ENCODE results near the gene CIPC. TPM values are rescaled to one million over a fixed set of nuclear protein-coding genes. Genes with fewer than 3 reads are reported as not detected.

CIPC gene
- total and polyA plus RNA-seq, 2 donors (not counting 1 experiment from before 2014, with no cell fraction given) = 13.3 to 47.0 TPM

DNA sequence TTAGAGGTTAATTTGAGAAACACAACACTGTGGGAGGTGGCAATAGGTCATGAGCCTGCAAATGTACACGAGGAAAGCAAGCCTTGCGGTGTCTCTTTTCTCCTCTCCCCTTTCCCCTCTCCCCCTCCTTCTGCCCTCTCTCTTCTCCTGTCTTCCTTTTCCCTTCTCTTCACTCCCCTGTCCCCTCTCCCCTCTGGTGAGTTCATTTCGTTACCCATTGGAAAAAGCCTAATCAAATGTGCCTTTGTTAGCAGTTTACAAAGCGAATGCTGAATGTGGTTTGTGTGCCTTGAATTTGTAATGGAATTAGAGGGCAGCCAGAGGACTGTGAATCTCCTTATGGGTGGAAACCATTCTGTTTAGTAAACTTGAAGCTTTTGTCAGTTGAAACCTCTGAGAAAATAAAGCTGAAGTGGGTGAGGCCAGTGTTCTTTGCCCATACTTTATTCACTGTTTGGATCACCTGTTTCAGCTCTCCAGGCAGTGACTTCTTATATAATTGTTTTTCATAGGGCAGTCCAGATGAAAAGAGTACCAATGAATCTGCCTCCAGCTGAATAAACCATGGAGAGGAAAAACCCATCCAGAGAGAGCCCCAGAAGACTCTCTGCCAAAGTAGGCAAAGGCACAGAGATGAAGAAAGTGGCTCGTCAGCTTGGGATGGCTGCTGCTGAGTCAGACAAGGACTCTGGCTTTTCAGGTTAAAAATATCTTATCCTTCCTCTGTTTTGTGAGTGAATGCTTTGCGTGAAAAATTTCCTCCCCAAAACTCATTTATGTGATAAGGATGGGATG, 7.3 kb downstream of the CIPC start:
- Mint-ChIP-seq H3K9me3 (ENCODE audit: insufficient read depth) (no peaks in the 10 kb centered on the region), H3K4me3 (no peak overlapping the region), H3K27me3 (no peaks in the 10 kb centered on the region), H3K4me1 (peaks cover 52% of the 10 kb centered on the region), H3K27ac (peak overlapping the region; percentile 5)
- CTCF ChIA-PET = interaction anchor here (30.2 kb wide), 1 partner anchor 20 kb away, joined by 757 read pairs; no protein-coding TSS in a partner anchor
- H3K27ac ChIP-seq (ENCODE audit: low read length in 2 of 2) = no peak overlapping the region
- no peak overlapping the region for H3K4me3 ChIP-seq (ENCODE audit: control extremely low read depth in 1 of 5, extremely low read depth in 1 of 5, insufficient read depth in 1 of 5, low read depth in 2 of 5, low read length in 4 of 5)
- POLR2A ChIA-PET = interaction anchor here (0.8 kb wide), 1 partner anchor 20 kb away, joined by 3 read pairs; no protein-coding TSS in a partner anchor
- no peaks in the 10 kb centered on the region for H3K27me3 ChIP-seq (replicated peaks in 1 of 4; ENCODE audit: control extremely low read depth in 1 of 4, control insufficient read depth in 3 of 4, insufficient read depth in 4 of 4, low read length in 3 of 4)
- no peaks in the 10 kb centered on the region for H4K20me1 ChIP-seq (ENCODE audit: control insufficient read depth, insufficient read depth, low read length, poor library complexity, severe bottlenecking)
- TF ChIP-seq EZH2 (IDR thresholded peaks at IDR 0.05; ENCODE audit: borderline replicate concordance, insufficient read depth, low read depth, low read length, poor library complexity, severe bottlenecking) = no peak
- TF ChIP-seq, protein P1, sequence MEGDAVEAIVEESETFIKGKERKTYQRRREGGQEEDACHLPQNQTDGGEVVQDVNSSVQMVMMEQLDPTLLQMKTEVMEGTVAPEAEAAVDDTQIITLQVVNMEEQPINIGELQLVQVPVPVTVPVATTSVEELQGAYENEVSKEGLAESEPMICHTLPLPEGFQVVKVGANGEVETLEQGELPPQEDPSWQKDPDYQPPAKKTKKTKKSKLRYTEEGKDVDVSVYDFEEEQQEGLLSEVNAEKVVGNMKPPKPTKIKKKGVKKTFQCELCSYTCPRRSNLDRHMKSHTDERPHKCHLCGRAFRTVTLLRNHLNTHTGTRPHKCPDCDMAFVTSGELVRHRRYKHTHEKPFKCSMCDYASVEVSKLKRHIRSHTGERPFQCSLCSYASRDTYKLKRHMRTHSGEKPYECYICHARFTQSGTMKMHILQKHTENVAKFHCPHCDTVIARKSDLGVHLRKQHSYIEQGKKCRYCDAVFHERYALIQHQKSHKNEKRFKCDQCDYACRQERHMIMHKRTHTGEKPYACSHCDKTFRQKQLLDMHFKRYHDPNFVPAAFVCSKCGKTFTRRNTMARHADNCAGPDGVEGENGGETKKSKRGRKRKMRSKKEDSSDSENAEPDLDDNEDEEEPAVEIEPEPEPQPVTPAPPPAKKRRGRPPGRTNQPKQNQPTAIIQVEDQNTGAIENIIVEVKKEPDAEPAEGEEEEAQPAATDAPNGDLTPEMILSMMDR (IDR thresholded peaks at IDR 0.05) = no peak
- no peaks in the 10 kb centered on the region for H3K9me3 ChIP-seq (ENCODE audit: control extremely low read depth in 1 of 3, control insufficient read depth in 2 of 3, insufficient read depth in 1 of 3, low read length in 2 of 3)
- ATAC-seq (ENCODE audit: low read depth) (no peak), DNase-seq (no peak)
- peaks cover 65% of the 10 kb centered on the region for H3K79me2 ChIP-seq (ENCODE audit: control insufficient read depth, insufficient read depth, low read length)
- intact Hi-C loops (cut with micrococcal nuclease) = no loop called here
- WGBS (ENCODE audit: insufficient coverage) = 90% methylated on average over 2 of the region's 6 CpGs
- H3K36me3 ChIP-seq (replicated peaks in 1 of 2; ENCODE audit: control extremely low read depth in 1 of 2, control insufficient read depth in 1 of 2, extremely low read depth in 1 of 2, insufficient read depth in 2 of 2, low read length in 1 of 2) = peaks cover 0 to 33% of the 10 kb centered on the region in 2 experiments
- H3K4me1 ChIP-seq (ENCODE audit: control insufficient read depth in 2 of 2, insufficient read depth in 2 of 2, low read length in 2 of 2) = peaks cover 23 to 25% of the 10 kb centered on the region in 2 donors
- no peak overlapping the region for H3K4me2 ChIP-seq (replicated peaks; ENCODE audit: low read depth, low read length, poor library complexity, severe bottlenecking)
- no peak overlapping the region for H3K9ac ChIP-seq (ENCODE audit: low read length)
- no peak overlapping the region for H2AFZ ChIP-seq (ENCODE audit: insufficient read depth, low read depth, low read length, poor library complexity, severe bottlenecking)

DNA sequence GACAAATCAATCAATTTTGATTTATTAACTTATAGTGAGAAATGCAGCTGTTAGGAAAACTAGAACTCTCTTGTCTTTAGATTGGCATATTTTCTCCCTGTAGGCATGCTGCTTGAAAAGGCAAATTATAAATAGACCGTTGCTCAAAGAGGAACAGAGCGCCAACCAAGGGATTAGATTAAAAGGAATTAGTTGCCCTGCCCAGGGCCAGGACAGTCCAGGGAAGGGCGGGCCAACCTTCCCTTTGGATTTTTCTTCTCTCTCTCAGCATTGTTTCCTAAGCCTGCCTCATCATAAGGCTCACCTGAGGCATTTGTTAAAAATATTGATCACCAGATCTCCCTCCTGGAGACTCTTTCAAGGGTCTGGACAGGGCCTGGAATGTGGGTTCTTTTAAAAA, 8.6 kb downstream of the CIPC start:
- peaks cover 0 to 44% of the 10 kb centered on the region in 2 experiments for H3K36me3 ChIP-seq (replicated peaks in 1 of 2; ENCODE audit: control extremely low read depth in 1 of 2, control insufficient read depth in 1 of 2, extremely low read depth in 1 of 2, insufficient read depth in 2 of 2, low read length in 1 of 2)
- no peak overlapping the region for H3K4me2 ChIP-seq (replicated peaks; ENCODE audit: low read depth, low read length, poor library complexity, severe bottlenecking)
- ATAC-seq (ENCODE audit: low read depth) (no peak), DNase-seq (no peak)
- H3K4me3 Mint-ChIP-seq = no peak overlapping the region
- H3K27ac Mint-ChIP-seq = no peak overlapping the region
- peaks cover 57% of the 10 kb centered on the region for H3K79me2 ChIP-seq (ENCODE audit: control insufficient read depth, insufficient read depth, low read length)
- CTCF ChIA-PET = interaction anchor here (1.2 to 30.2 kb wide), 2 partner anchors 19 to 45 kb away, joined by 3 to 757 read pairs; no protein-coding TSS in a partner anchor
- H3K9ac ChIP-seq (ENCODE audit: low read length) = no peak overlapping the region
- H3K27ac ChIP-seq (ENCODE audit: low read length in 2 of 2) = no peak overlapping the region
- POLR2A ChIA-PET = no interaction called here
- H3K27me3 Mint-ChIP-seq = no peaks in the 10 kb centered on the region
- H3K4me3 ChIP-seq (ENCODE audit: control extremely low read depth in 1 of 5, extremely low read depth in 1 of 5, insufficient read depth in 1 of 5, low read depth in 2 of 5, low read length in 4 of 5) = no peak overlapping the region
- peaks cover 10 to 11% of the 10 kb centered on the region in 2 donors for H3K4me1 ChIP-seq (ENCODE audit: control insufficient read depth in 2 of 2, insufficient read depth in 2 of 2, low read length in 2 of 2)
- TF ChIP-seq, protein P1 (IDR thresholded peaks at IDR 0.05) = no peak
- TF ChIP-seq EZH2 (IDR thresholded peaks at IDR 0.05; ENCODE audit: borderline replicate concordance, insufficient read depth, low read depth, low read length, poor library complexity, severe bottlenecking) = no peak
- no peaks in the 10 kb centered on the region for H3K9me3 ChIP-seq (ENCODE audit: control extremely low read depth in 1 of 3, control insufficient read depth in 2 of 3, insufficient read depth in 1 of 3, low read length in 2 of 3)
- no peaks in the 10 kb centered on the region for H3K27me3 ChIP-seq (replicated peaks in 1 of 4; ENCODE audit: control extremely low read depth in 1 of 4, control insufficient read depth in 3 of 4, insufficient read depth in 4 of 4, low read length in 3 of 4)
- intact Hi-C loops (cut with micrococcal nuclease) = no loop called here
- no peaks in the 10 kb centered on the region for H3K9me3 Mint-ChIP-seq (ENCODE audit: insufficient read depth)
- H2AFZ ChIP-seq (ENCODE audit: insufficient read depth, low read depth, low read length, poor library complexity, severe bottlenecking) = no peak overlapping the region
- no peaks in the 10 kb centered on the region for H4K20me1 ChIP-seq (ENCODE audit: control insufficient read depth, insufficient read depth, low read length, poor library complexity, severe bottlenecking)
- H3K4me1 Mint-ChIP-seq = peaks cover 43% of the 10 kb centered on the region
- 100% methylated on average over 2 of the region's 3 CpGs for WGBS (ENCODE audit: insufficient coverage)

Data from B cell (primary cell).